ENCODE results near the gene TCHH. TPM values are rescaled to one million over a fixed set of nuclear protein-coding genes. Genes with fewer than 3 reads are reported as not detected.

The TCHH gene
- total RNA-seq, 1 donor from 2014 or later: 0.09 TPM

Other genes with a start within 250 kb of the TCHH start
- 12.0 TPM for gene THEM4, start 205.9 kb downstream of the TCHH start, total RNA-seq
- 212 TPM for gene S100A10, start 121.6 kb downstream of the TCHH start, total RNA-seq
- 308 TPM for gene S100A11, start 78.4 kb downstream of the TCHH start, total RNA-seq
- not detected for gene TCHHL1, start 26.4 kb downstream of the TCHH start, total RNA-seq
- not detected for gene RPTN, start 43.8 kb upstream of the TCHH start, total RNA-seq
- not detected for gene HRNR, start 108.7 kb upstream of the TCHH start, total RNA-seq
- not detected for gene FLG, start 209.8 kb upstream of the TCHH start, total RNA-seq
- gene FLG2, start 244.6 kb upstream of the TCHH start, total RNA-seq: not detected